ENCODE data around the gene RNF150. TPM values are rescaled to one million over a fixed set of nuclear protein-coding genes. Genes with fewer than 3 reads are reported as not detected.

The RNF150 gene
- total RNA-seq, 1 donor from 2014 or later = 14.8 TPM

DNA sequence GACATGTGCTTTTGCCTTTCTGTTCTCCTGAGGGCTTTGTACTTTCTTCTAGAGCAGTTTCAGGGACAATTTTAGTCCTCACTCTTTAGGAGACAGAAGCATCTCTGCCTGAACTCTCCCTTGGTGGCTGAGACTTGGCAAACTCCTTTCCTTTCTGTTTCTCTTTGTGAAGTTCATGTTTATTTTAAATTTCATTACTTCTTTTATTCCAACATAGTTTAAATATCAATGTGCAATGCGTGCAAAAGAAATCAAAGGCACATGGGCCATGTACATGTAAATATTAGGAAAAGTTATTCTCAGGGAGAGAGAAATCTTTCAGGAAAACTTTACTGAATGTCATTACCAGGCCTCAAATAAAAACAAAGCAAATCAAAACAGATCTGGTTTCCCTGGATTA lies 177.6 kb downstream of the RNF150 start:
- peak overlapping the region; percentile 60 for H3K27ac Mint-ChIP-seq (ENCODE audit: unreplicated experiment)
- no peak overlapping the region for H3K4me3 Mint-ChIP-seq (ENCODE audit: unreplicated experiment)
- H3K4me1 Mint-ChIP-seq (ENCODE audit: low read depth) = peaks cover 19% of the 10 kb centered on the region
- H3K9me3 Mint-ChIP-seq (ENCODE audit: low read depth) = peaks cover 5% of the 10 kb centered on the region
- no peak for DNase-seq (ENCODE audit: low spot score)
- no peaks in the 10 kb centered on the region for H3K27me3 Mint-ChIP-seq (ENCODE audit: low read depth)
- H3K36me3 Mint-ChIP-seq (ENCODE audit: low read depth) = peaks cover 1% of the 10 kb centered on the region
- TF ChIP-seq, protein P1, sequence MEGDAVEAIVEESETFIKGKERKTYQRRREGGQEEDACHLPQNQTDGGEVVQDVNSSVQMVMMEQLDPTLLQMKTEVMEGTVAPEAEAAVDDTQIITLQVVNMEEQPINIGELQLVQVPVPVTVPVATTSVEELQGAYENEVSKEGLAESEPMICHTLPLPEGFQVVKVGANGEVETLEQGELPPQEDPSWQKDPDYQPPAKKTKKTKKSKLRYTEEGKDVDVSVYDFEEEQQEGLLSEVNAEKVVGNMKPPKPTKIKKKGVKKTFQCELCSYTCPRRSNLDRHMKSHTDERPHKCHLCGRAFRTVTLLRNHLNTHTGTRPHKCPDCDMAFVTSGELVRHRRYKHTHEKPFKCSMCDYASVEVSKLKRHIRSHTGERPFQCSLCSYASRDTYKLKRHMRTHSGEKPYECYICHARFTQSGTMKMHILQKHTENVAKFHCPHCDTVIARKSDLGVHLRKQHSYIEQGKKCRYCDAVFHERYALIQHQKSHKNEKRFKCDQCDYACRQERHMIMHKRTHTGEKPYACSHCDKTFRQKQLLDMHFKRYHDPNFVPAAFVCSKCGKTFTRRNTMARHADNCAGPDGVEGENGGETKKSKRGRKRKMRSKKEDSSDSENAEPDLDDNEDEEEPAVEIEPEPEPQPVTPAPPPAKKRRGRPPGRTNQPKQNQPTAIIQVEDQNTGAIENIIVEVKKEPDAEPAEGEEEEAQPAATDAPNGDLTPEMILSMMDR (IDR thresholded peaks at IDR 0.05) = no peak

DNA sequence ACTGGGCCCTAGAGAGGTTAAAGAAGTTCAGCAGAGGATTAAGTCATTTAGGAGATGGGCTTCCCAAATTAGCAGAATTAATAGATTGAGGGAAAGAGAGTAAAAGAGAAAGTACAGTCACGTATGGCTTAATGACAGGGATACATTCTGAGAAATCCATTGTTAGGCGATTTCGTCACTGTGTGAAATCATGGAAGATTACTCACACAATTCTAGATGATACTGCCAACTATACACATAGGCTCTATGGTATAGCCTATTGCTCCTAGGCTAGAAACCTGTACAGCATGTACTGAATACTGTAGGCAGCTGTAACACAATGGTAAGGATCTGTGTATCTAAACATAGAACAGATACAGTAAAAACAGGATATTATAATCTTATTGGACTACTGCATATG lies 180.6 kb downstream of the RNF150 start:
- Mint-ChIP-seq H3K4me1 (ENCODE audit: low read depth) (peaks cover 21% of the 10 kb centered on the region), H3K27ac (ENCODE audit: unreplicated experiment) (no peak overlapping the region), H3K4me3 (ENCODE audit: unreplicated experiment) (no peak overlapping the region), H3K9me3 (ENCODE audit: low read depth) (peaks cover 5% of the 10 kb centered on the region), H3K27me3 (ENCODE audit: low read depth) (no peaks in the 10 kb centered on the region), H3K36me3 (ENCODE audit: low read depth) (peaks cover 1% of the 10 kb centered on the region)
- no peak for DNase-seq (ENCODE audit: low spot score)
- TF ChIP-seq, protein P1 (IDR thresholded peaks at IDR 0.05) = no peak

DNA sequence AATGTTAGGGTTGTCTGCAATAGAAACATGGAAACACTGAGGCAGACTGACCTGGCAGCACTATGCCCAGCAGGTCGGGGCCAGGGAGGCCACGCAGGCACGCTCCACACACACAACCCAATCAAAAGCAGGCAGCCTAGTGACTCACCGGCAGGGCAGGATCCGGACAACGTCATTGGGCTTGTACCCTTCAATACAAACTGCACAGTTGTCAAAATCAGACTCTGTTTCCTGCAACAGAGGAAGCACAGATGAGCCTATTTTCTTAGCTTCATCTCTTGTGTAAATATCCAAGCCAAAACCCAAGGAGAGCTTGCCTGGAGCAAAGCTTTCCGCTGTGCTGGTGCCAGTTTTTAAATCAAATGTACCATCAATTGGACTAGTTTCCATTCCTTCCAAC lies 185.8 kb downstream of the RNF150 start:
- peak overlapping the region; percentile 47 for H3K27ac Mint-ChIP-seq (ENCODE audit: unreplicated experiment)

DNA sequence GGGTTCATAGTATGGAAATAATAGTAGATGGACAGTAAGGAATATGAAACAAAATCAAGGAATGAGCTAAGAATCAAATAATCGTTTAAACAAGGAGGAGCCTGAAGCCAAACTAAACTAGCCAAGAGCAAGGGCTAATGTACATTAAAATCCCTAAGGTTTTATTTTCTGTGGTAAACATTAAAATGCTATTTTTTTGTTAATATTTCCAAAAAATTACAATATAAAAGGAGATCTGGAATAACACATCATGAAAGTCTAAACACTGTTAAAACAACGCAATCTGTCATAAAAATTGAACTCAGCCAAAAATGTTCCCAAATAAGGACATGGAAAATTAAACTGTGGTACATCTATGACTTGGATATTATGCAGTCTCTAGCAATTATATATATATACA lies 188.2 kb downstream of the RNF150 start:
- TF ChIP-seq, protein P1 (IDR thresholded peaks at IDR 0.05) = no peak
- H3K9me3 Mint-ChIP-seq (ENCODE audit: low read depth) = no peaks in the 10 kb centered on the region
- DNase-seq (ENCODE audit: low spot score) = no peak
- no peaks in the 10 kb centered on the region for H3K36me3 Mint-ChIP-seq (ENCODE audit: low read depth)
- H3K4me3 Mint-ChIP-seq (ENCODE audit: unreplicated experiment) = no peak overlapping the region
- peak overlapping the region; percentile 96 for H3K27ac Mint-ChIP-seq (ENCODE audit: unreplicated experiment)
- H3K27me3 Mint-ChIP-seq (ENCODE audit: low read depth) = no peaks in the 10 kb centered on the region
- peaks cover 58% of the 10 kb centered on the region for H3K4me1 Mint-ChIP-seq (ENCODE audit: low read depth)

More for the DNA sequence above, 185.8 kb downstream of the RNF150 start:
- no peak for DNase-seq (ENCODE audit: low spot score)
- peaks cover 36% of the 10 kb centered on the region for H3K4me1 Mint-ChIP-seq (ENCODE audit: low read depth)
- no peaks in the 10 kb centered on the region for H3K27me3 Mint-ChIP-seq (ENCODE audit: low read depth)
- no peaks in the 10 kb centered on the region for H3K36me3 Mint-ChIP-seq (ENCODE audit: low read depth)
- TF ChIP-seq, protein P1 (IDR thresholded peaks at IDR 0.05) = no peak
- H3K9me3 Mint-ChIP-seq (ENCODE audit: low read depth) = no peaks in the 10 kb centered on the region
- H3K4me3 Mint-ChIP-seq (ENCODE audit: unreplicated experiment) = no peak overlapping the region

DNA sequence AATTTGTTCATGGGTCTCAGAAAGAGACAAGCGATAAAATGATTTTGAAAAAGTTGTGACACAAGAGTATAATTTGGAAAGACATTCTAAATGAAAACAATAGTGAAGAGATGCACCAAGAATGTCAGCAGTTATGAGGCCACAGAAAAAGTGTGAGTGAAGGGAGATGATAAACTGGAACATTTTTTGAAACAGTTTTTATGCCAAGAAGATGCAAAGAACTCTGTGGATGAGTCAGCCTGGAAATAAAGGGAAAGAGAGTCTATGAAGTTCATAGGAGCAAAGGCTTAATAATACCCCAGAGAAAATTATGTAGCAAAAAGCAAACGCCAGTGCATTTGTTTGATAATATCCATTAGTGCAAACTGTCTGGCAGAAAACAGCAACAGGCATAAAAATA lies 188.7 kb downstream of the RNF150 start:
- Mint-ChIP-seq H3K27ac (ENCODE audit: unreplicated experiment) (peak overlapping the region; percentile 96), H3K36me3 (ENCODE audit: low read depth) (no peaks in the 10 kb centered on the region), H3K9me3 (ENCODE audit: low read depth) (no peaks in the 10 kb centered on the region), H3K4me1 (ENCODE audit: low read depth) (peaks cover 64% of the 10 kb centered on the region), H3K27me3 (ENCODE audit: low read depth) (no peaks in the 10 kb centered on the region), H3K4me3 (ENCODE audit: unreplicated experiment) (peak overlapping the region; percentile 22)
- no peak for DNase-seq (ENCODE audit: low spot score)
- TF ChIP-seq, protein P1 (IDR thresholded peaks at IDR 0.05) = no peak
